Mammary microvascular endothelial cell (primary cell): ENCODE measurements around the gene CCDC160. TPM values are rescaled to one million over a fixed set of nuclear protein-coding genes. Genes with fewer than 3 reads are reported as not detected.

ENCODE experiments used
- total RNA-seq: library from RNA; depleted of rRNA; stranded (reverse); fragments of >200 nt; gene quantifications from 2 replicates; pipeline ENCODE4 v1.2.3, GENCODE V29; 2015

The CCDC160 gene
- not detected in 2 replicates for total RNA-seq

DNA sequence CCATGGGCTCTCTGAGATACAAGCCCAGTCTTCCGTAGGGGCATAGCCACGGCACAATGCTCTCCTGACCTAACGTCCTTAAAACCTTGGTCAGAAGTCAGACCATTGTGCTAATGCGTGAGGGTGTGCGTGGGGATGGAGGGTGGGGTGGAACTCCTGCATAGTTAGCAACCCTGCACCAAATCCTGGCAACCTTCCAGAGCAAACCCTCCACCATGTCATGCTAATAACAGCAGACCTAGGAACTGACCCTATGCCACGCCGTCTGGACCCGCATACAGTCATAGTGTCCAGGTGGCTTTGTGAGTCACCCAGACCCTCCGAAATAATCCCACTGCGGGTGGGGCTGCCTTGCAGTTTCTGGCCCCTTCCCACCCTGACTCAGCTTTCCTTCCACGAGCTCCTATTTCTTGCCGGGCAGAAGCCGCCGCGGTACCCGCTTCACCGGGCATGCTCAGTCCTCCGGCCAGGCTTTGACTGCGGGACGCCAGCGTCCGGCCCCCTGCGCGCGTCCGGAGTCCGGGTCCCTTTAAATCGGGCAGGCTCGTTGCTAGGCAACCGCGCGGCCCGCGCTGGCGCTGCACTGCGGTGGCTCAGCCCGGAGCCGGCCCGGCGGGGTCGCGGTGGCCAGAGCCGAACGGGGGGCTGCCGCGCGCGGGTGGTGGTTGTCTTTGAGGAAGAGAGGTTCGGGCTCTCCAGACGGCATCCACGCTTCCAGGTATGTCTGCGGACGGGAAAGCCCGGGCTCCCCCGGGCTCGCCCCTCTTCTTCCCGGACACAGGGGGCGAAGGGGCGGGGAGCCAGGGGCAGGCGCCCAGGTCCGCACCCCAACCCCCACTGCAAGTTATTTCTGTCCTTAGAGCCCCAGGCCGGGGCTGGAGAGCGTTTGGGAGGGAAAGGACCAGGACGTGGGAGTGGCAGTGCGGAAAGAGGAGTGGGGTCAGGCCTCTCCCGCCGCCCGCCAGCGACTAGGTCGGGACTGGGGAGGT, at the start of gene CCDC160:
Gene CCDC160 (plus strand): TSS at position 557 of the 989 bp plus-strand sequence. CDS start 7,619 bp downstream, outside the sequence.

Other genes with a start within 250 kb of the CCDC160 start
- gene PHF6, start 136.1 kb downstream of the CCDC160 start, total RNA-seq, result 21.3 and 22.0 TPM in 2 replicates
- gene HPRT1, start 223.0 kb downstream of the CCDC160 start, total RNA-seq, result 18.0 and 20.7 TPM in 2 replicates